H1 (cell line): ENCODE data around the gene NME4.

Experiments used
- BRCA1 ChIP-seq: IDR thresholded peaks from 2 replicates; pipeline ENCODE4 v1.6.1; 2012; ENCODE audit warnings: low read depth, low read length, improper control_type of control experiment
- CEBPB ChIP-seq: IDR thresholded peaks from 2 replicates; pipeline ENCODE4 v1.6.1; 2012; ENCODE audit warnings: low read depth, low read length
- EP300 ChIP-seq, 2 experiments: IDR thresholded peaks; 1 replicate in 1 of 2; 2 replicates in 1 of 2; pipeline ENCODE4 v1.6.1; 2011 to 2012; ENCODE audit warnings: low read depth in 2 of 2, low read length in 2 of 2, mild to moderate bottlenecking in 2 of 2, borderline replicate concordance in 1 of 2, inconsistent platforms in 1 of 2, moderate library complexity in 1 of 2
- SUZ12 ChIP-seq: fragments of 200-600 bp; sonication (generic); IDR thresholded peaks from 2 replicates; pipeline ENCODE4 v1.6.1; 2012; ENCODE audit warnings: mild to moderate bottlenecking, inconsistent platforms, low read length, moderate library complexity, mixed read lengths
- TF ChIP-seq, protein P1 (sequence below), 3 experiments: IDR thresholded peaks; 1 replicate in 2 of 3; 2 replicates in 1 of 3; pipeline versions ENCODE4 v1.5.1 to v1.6.1; 2011; ENCODE audit warnings: low read length in 3 of 3, mild to moderate bottlenecking in 3 of 3, inconsistent platforms in 2 of 3, low read depth in 1 of 3, moderate library complexity in 1 of 3; ENCODE audit not compliant: insufficient read depth in 1 of 3; ENCODE audit errors: control extremely low read depth in 1 of 3

DNA sequence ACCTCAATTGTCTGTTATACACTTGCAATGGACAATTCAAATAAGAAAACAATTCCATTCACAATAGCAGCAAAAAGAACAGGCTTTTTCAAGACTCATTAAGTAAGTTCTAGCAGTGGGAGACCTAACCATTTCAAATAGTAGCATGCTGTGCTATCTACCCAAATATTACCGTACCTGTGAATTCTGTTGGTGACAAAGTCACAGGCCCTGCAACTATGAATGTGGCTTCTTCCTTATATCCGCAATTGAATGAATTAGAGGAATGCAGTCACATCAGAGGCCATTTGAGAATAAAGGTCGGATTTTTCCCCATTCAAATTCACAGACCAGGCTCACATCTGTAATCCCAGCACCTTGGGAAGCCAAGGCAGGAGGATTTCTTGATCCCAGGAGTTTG, 800 bp upstream of the NME4 start:
- TF ChIP-seq BRCA1 (no peak), SUZ12 (no peak), EP300 (IDR thresholded peaks at IDR 0.05; ENCODE audit: borderline replicate concordance in 1 of 2, low read depth in 2 of 2, low read length in 2 of 2) (no peak), CEBPB (no peak)
- TF ChIP-seq, protein P1, sequence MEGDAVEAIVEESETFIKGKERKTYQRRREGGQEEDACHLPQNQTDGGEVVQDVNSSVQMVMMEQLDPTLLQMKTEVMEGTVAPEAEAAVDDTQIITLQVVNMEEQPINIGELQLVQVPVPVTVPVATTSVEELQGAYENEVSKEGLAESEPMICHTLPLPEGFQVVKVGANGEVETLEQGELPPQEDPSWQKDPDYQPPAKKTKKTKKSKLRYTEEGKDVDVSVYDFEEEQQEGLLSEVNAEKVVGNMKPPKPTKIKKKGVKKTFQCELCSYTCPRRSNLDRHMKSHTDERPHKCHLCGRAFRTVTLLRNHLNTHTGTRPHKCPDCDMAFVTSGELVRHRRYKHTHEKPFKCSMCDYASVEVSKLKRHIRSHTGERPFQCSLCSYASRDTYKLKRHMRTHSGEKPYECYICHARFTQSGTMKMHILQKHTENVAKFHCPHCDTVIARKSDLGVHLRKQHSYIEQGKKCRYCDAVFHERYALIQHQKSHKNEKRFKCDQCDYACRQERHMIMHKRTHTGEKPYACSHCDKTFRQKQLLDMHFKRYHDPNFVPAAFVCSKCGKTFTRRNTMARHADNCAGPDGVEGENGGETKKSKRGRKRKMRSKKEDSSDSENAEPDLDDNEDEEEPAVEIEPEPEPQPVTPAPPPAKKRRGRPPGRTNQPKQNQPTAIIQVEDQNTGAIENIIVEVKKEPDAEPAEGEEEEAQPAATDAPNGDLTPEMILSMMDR (IDR thresholded peaks at IDR 0.05; ENCODE audit: control extremely low read depth in 1 of 3, insufficient read depth in 1 of 3, low read depth in 1 of 3, low read length in 3 of 3), result no peak
